Vagina (tissue), 2 donors: Measurements from ENCODE around the gene MEG3.

Experiments
- POLR2AphosphoS5 ChIP-seq, 2 donors: sonication (generic); formaldehyde crosslinking; IDR thresholded peaks; one replicate each; pipeline ENCODE4 v1.9.0; 2017; ENCODE audit warnings: antibody characterized with exemption in 2 of 2, mild to moderate bottlenecking in 2 of 2, low read depth in 1 of 2; ENCODE audit not compliant: insufficient read depth in 1 of 2
- TF ChIP-seq, protein P1 (sequence below), 3 experiments: fragments of 450-650 bp in 2 of 3; fragments of 200-600 bp in 1 of 3; sonication (generic) in 1 of 3; IDR thresholded peaks; one replicate each; pipeline ENCODE4 v1.5.1; 2017 to 2019; ENCODE audit warnings: antibody characterized with exemption in 3 of 3, mild to moderate bottlenecking in 2 of 3, moderate library complexity in 2 of 3

GRCh38 chr14:100889641-100890040 is 63.7 kb downstream of the MEG3 start:
- TF ChIP-seq POLR2AphosphoS5 (IDR thresholded peaks at IDR 0.05; ENCODE audit: insufficient read depth in 1 of 2, low read depth in 1 of 2) = no peak
- TF ChIP-seq, protein P1, sequence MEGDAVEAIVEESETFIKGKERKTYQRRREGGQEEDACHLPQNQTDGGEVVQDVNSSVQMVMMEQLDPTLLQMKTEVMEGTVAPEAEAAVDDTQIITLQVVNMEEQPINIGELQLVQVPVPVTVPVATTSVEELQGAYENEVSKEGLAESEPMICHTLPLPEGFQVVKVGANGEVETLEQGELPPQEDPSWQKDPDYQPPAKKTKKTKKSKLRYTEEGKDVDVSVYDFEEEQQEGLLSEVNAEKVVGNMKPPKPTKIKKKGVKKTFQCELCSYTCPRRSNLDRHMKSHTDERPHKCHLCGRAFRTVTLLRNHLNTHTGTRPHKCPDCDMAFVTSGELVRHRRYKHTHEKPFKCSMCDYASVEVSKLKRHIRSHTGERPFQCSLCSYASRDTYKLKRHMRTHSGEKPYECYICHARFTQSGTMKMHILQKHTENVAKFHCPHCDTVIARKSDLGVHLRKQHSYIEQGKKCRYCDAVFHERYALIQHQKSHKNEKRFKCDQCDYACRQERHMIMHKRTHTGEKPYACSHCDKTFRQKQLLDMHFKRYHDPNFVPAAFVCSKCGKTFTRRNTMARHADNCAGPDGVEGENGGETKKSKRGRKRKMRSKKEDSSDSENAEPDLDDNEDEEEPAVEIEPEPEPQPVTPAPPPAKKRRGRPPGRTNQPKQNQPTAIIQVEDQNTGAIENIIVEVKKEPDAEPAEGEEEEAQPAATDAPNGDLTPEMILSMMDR (IDR thresholded peaks at IDR 0.05) = no peak
